GM21576 (cell line): ENCODE data around the gene CSF3.

Experiments used
- ATAC-seq: cut with Tn5 transposase; IDR thresholded peaks from one replicate; pipeline ENCODE4 v1.9.1; 2021; ENCODE audit warnings: mild to moderate bottlenecking, moderate library complexity; ENCODE audit not compliant: unreplicated experiment

Gene CSF3

DNA sequence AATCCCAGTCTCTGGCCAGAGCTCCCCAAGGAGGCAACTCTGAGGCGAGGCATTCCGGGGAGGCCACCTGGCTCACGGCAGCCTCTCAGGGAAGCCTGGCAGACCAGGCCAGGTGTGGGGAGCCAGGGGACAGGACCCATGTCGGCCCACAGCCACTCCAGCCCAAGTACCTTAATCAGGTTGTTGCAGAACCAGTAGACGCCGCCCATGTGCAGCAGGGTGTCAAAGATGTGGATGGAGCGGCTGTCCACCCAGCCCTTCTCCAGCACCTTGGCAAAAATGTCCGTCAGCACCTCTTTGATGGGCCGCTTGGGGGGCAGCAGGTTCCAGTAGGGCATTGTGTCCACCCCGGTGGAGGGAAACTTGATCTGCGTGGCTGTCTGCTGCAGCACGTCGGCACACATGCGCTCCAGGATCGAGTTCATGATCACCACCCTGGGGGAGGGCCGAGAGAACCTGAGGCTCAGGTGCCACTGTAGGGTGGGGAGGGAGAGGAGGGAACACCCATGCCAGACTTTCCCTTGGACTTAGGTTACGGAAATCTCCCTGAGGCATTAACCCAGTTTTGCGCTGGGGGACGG, 7.8 kb downstream of the CSF3 start:
- no peak for ATAC-seq

DNA sequence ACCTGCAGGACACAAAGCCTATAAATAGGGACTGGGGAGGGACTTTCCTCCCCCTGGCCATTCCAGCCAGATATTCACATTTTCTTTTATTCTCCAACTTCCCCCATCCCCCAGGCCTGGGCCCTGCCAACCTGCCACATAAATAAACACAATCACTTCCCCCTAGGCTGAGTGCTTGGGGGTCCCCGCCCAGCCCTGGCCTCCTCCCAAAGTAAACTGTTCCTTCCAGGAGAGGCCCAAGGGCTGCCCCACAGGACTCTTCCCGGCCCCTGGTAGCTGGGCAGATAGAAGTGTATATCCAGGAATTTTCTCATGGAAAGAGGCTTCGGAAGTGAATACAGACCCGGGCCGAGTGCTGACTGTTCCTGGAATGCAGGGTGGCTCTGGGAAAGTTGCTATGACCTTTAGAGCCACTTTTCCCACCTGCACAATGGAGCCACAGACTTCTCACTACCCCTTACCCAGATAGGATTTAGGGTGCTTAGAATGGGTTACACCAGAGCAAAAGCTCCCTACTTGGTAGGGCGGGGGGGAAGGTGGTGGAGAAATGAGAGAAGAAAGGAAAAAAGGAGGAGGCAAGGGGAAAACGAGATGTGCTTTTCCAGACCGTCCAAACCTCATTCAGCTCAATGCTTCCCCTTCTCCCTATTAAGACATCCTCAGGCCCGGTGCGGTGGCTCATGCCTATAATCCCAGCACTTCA, 8.5 kb downstream of the CSF3 start:
- no peak for ATAC-seq

DNA sequence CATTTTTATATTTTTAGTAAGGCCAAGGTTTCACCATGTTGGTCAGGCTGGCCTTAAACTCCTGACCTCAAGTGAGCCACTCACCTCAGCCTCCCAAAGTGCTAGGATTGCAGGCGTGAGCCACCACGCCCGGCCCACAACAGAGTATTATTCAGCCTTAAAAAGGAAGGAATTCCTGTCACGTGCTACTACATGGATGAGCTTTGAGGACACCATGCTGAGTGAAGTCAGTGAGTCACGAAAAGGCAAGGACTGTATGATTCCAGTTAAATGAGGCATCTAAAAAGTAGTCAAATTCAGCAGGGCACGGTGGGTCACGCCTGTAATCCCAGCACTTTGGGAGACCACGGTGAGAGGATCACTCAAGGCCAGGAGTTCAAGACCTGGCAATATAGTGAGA, 9.7 kb downstream of the CSF3 start:
- ATAC-seq, result no peak

DNA sequence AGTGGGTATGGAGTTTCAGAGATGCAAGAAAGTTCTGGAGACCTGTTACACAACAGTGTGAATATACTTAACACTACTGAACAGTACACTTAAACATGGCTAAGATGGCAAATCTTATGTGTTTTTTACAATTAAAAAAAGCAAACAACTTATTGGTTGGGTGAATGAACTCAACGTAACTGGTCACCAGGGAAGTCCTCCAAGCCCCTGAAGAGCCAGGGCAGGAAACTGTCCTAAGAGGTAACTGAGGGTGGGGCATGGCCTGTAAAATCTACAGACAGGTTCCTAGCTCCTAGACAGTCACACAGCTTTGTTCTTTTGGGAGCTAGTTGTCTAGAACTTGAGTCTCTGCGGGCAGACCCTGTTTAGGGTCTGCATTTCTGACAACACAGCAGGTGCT, 10.3 kb downstream of the CSF3 start:
- no peak for ATAC-seq

DNA sequence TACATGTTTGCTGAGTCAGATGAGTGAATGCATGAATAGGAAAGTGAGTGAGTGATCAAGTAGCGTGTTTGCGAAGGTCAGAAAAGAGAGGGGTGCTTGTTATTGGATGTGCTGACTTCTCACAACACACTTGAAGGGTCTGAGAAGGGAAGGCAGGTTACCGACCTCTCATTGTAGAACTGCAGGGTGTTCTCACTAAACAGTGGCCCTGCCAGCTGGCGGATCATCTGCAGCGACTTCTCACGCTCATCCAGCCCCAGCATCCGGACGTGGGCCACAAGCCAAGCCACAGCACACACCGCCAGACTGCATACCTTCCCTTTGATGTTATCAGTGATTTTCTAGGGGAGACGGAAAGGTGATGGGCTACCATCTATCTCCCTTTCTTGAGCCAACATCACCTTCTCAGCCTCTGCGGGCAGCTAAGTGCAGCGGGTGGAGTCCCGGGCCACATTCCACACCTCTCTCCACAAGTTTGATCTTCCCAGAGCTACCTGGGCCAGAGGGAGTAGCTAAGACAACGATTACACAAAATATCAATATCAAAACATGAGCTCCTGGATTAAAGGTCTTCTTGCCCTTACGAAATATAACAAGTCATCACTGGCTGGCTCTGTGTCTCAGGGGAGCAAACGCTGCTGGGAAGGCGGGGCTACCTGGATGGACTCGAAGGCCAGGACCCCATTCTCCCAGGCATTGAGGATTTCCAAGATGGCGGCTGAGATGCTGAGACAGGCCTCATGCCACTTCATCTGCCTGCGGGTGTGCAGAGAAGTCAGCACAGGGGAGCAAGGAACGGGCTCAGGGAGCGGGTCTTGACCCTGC, 11.0 kb downstream of the CSF3 start:
- ATAC-seq, result no peak

DNA sequence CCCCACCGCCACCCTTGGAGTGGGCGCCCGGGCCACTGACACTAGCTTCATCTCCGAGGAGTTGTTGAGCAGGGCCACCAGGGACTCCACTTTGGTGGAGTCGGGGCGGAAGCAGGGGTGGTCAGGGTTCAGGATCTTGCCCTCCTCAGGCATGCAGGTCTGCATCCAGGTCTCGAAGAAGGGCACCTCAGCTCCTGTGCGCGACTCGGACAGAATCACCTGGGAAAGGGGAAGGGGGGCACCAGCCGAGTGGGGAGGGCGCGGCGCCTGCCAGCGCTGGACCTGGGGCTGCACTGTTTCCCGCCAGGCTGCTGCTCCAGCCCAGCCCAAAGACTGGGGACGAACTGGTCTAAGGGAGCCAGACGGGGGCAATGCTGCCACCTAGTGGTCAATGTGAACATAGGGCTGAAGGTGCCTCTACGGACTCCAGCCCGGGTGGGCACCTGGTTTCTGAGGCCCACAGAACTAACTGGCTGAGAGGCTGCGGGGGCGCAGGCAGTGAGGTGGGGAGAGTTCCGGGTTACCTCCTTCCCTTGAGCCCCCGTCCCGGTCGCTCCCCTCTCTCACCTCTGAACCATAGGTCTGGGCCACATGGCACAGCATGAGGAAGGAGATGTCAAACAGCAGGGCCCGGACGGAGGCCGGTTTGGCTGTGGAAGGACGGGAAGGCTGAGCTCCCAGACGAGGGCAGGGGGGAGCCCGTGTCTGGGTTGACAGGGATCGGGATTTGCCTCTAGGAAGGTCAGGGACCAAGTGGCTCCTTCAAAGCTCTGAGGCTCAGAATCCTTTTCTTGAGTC, 11.8 kb downstream of the CSF3 start:
- ATAC-seq, result no peak

DNA sequence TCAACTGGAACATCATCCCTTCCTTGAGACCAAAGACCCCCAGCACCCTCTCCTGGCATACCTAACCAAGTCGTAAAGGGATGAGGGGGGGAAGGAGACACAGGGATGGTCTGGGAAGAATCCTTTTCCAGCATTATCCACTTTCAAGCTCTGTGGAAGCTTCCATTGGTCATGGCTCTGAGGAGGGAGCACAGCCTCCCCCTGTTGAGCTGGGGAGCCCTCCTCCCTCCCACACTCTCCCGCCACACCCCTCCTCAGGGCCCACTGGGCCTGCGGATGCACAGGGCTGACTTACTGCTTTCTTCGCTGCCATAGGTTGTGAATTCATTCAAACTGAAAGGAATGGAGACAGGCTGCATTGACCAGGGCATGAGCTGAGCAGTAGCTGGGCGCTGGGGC, 12.4 kb downstream of the CSF3 start:
- no peak for ATAC-seq

DNA sequence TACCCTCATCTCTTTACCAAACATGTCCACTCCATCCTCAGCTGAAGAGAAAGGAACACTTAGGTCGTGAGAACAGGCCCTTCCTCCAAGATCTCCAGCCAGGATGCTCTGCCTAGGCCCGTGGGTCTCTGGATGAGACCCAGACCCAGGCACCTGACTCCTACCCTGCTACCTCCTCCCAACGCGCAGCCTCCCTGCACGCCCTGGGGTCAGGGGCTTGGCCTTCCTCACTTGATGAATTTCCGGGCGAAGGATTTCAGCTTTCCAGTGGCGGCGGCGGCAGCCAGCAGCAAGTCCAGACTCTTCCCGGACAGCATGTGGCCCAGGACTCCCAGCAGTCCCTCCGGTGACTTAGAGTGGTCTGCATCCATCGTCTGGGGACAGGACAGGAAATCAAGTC, 13.4 kb downstream of the CSF3 start:
- ATAC-seq, result no peak

DNA sequence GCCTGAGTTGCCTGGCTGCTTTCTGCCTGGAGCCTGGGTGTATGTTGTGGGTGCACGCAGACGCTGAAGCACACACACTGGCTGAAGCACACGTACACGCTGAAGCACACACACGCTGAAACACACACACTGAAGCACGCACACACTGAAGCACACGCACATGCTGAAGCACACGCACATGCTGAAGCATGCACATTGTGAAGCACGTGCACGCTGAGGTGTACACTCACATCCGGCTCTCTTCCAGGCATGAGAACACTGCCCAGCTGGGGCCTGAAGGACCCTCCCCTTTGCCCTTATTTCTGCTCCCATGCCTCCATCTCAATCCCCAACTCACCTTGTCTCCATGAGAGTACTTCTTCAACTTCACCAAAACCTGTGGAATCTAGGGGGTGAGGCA, 16.5 kb downstream of the CSF3 start:
- ATAC-seq, result no peak

DNA sequence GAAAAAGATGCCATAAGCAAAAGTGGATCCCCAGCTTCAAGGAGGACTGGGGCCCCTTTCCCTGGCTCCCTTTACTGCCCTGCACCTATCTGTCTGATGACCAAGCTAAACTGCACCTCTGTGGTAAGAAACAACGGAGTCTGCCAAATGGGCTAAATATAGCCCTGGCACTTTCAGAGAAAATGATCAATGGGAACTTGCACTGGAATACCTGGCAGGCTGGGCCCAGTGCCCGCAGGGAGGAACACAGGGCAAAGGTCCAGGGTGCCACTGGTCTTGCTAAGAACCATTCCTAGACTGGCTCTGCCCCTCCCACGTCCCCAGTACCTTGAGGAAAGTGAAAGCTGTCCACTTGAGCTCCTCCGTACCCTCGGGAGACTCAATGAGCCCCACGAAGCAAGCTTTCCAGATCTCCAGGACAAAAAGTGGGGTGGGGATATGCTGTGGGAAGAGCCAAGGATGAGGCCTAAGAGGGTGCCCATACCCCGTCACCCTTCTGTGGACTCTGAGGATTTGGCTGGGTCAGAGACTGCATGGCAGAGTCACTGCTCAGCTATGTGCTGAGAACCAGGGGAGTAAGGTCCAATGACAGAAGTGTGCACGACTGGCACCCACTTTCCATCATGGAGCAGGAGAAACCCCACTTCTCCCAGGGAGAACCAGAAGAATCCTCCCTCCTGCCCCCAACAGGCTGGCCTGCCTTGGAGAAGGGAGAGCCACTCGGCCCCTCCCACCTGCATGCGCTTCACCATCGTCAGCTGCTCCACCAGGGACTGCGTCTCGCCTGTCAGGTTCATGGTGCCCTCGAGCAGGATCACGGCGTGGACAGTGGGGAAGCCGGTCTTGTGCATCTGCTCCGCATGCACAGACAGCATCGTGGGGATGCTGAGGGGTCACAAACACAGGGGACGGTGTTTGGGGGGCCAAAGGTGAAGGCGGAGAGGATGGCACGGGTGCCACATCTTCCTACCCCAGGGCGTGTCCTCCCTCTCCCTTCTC, 17.4 kb downstream of the CSF3 start:
- no peak for ATAC-seq

DNA sequence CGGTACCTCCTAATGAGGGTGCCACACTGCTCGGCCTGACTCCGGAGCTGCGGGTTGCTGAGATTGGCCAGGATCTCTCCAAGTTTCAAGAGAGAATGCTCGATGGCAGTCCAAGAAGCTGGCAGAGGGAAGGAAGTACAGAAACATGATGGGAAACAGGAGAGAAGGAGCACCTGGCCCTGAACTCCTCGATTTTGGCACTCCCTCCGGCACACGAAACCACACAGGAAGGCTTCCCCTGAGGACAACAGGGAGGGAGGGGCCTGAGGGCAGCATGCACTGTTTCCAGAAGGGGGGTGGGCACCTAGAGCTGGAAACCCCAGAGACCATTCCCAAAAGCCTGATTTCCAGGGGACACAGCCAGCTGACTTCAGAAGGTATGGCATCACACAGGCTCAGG, 18.1 kb downstream of the CSF3 start:
- ATAC-seq, result no peak

DNA sequence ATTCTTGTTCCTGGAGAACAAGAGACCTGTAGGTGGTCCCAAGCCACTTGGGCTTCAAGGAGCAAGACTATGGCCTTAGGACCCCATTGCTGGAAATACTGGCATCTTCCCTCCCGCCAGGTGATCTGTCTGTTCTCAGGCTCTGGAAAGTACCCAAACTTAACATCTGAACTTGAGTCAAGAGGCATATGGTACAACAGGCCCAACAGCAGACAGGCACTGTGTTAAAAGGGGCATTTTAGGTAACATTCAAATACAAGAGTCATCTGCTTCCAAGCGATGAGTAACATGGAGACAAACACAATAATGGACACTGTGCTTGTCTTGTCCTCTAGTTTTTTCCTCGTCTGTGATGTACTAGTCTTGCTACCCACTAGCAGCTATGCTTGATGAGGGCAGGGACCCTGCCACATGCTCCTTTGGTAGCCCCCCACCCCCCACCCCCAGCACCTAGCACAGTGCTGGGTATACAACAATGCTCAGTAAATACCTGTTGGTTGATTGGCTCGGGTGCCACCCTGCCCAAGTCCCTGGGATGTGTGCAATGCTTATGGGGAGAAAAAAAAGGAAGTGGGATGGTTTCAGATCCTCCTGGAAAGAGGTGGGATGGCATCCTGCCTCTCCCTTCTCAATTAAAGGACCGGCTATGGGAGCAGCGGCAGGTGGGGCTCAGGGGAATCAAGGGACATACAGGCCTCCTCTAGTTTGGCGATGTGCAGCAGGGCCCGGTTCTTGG, 19.4 kb downstream of the CSF3 start:
- ATAC-seq, result no peak

DNA sequence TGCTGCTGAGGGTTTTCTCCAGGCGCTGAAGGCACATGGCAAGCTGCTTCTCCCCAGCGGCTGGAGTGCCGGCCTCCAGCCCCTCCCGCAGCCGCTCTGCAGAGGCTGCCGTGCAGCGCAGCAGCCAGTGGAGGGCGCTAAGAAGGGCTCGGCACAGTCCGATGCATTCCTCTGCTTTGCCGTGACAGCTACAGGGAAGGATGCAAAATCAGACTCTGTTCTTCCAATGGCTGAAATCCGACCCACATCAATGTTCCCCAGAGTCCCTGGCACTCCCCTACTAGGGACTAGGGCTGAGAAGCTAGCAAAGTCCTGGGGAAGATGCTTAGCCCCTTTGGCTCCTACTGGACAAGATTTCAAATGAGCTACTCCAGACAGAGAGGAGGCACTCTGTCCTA, 19.9 kb downstream of the CSF3 start:
- ATAC-seq, result no peak

DNA sequence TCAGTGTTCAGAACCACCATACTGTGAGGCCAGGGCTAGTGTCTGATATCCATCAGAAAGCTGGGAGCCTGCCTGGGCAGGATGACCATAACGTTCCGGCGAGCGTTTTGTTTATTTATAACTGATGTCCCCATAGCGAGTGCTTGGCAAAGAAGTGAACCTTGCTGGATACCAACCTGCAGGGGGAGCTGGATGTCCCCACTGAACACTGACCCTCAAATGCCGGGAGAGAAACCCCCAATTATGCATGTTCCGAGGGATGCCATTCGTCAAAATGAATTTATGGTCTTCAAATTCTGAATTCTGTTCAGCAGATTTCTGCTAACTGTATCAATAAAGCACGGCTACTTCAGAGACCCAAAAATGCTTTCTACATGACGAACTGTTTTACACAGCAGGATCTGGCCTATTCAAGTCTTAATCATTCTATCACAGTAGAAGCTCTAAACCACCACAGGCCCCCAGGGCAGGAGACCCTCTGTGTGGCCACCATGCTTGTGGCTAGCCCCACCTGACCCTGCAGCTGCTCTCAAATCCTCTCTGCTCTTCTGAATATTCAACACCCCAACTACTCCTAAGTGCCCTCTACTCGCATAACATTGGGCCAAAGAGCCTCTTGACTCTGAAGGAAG, 23.8 kb downstream of the CSF3 start:
- no peak for ATAC-seq

DNA sequence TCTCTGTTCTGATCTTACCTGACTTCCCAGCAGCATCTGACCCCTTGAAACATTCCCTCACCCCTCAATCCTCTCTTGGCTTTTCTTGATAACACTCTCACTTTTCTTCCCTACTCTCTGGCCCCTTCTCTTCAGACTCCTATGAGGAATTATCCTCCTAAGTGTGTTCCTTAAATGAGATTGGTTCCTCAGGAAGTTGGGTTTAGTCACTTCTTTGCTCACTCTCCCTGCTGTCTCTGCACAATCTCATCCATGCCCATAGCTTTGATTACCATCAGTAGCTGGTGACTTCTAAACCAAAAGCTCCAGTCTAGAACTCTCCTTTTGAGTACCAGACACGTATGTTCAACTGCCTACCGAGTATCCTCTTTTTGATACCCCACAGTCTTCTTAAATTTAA, 26.0 kb downstream of the CSF3 start:
- ATAC-seq, result no peak

DNA sequence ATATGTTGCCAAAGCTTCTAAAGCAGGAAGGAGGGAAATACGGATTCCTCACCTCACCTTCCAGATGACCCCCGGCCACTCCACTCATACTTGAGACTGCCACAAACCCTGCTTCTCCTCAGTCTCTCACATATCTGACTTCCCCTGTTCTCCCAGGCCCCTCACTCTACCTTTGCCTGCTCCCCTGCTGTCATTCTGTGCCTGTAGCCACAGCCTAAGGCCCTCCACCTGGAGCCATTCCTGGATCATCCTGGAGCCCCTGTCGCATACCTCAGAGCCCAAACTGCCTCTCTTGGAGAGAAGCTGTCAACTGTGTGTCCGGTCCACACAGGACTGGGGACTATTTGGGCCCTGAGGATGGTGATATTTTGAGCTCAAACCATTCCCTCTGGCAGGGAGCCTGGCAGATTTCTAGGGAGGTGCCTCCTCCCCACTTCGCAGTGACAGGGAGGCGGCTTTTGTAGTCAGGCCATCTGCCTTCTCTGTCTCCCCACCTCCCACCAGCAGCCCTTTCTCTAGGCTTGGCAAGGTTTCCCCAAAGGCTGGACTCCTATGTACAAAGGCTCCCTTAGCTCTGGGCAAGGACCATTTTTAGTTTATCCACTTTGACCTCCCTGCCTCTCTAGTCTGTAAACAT, 41.3 kb downstream of the CSF3 start:
- no peak for ATAC-seq

DNA sequence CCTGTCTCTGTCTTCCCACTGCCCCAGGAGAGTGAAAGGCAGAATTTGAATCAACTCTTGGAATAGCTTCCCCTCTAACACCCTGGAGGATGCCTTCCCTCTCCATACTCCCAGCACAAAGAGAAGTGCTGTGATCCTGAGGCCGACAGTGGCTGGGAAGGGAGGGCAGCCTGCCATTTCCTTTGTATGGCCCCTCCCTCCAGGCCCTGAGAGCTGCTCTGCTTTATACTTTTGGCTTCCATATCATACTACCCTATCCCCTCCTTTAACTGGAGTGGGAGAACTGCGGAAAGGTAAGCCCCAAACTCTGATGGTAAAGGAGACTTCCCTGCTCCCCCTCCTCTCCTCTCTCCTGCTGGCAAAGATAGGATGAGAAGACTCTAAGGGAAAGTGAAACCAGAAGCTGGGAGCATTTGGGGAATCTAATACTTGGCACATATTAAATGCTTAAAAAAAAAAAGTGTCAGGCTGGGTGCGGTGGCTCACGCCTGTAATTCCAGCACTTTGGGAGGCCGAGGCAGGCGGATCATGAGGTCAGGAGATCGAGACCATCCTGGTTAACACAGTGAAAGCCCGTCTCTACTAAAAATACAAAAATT, 43.0 kb downstream of the CSF3 start:
- no peak for ATAC-seq

DNA sequence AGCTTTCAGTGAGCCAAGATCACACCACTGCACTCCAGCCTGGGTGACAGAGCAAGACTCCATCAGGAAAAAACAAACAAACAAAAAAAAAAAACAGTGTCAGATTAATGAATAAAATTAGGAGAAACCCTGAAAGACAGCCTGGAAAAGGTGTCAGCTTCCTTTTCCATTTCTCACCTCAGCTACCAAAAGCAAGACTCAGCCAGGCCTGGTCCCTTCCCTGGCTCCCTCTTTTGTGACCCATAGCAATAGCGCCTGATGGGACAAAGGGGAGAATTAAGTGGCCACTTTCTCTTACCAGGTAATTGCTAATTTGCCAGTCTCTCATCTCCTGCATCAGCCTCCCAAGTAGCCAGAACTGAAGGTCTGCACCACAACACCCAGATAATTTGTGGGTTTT, 43.6 kb downstream of the CSF3 start:
- ATAC-seq, result no peak
